Measurements from ENCODE around the gene MBD2.

The MBD2 gene

GRCh38 chr18:54150226-54150625 lies 74.2 kb downstream of the MBD2 start:
- DNase-seq (ENCODE audit: low read depth), result no peak

- DNase-seq (ENCODE audit: low read depth), result peak; percentile 95
Measured at GRCh38 chr18:54149078-54149697, 75.3 kb downstream of the MBD2 start.

- DNase-seq (ENCODE audit: low read depth), result no peak
Measured at GRCh38 chr18:54148678-54149077, 75.8 kb downstream of the MBD2 start.

GRCh38 chr18:54148151-54148550 lies 76.3 kb downstream of the MBD2 start:
- DNase-seq (ENCODE audit: low read depth), result no peak

- no peak for DNase-seq (ENCODE audit: low read depth)
Measured at GRCh38 chr18:54147439-54147838, 77.0 kb downstream of the MBD2 start.

GRCh38 chr18:54141041-54141608 lies 83.3 kb downstream of the MBD2 start:
- no peak for DNase-seq (ENCODE audit: low read depth)

GRCh38 chr18:54140641-54141040 lies 83.8 kb downstream of the MBD2 start:
- peak; percentile 68 for DNase-seq (ENCODE audit: low read depth)

GRCh38 chr18:54135216-54135615 lies 89.3 kb downstream of the MBD2 start:
- DNase-seq (ENCODE audit: low read depth), result no peak

- no peak for DNase-seq (ENCODE audit: low read depth)
Measured at GRCh38 chr18:54134053-54134452, 90.4 kb downstream of the MBD2 start.

GRCh38 chr18:54130631-54131030 lies 93.8 kb downstream of the MBD2 start:
- no peak for DNase-seq (ENCODE audit: low read depth)

GRCh38 chr18:54130177-54130576 lies 94.3 kb downstream of the MBD2 start:
- no peak for DNase-seq (ENCODE audit: low read depth)

- no peak for DNase-seq (ENCODE audit: low read depth)
Measured at GRCh38 chr18:54129448-54130067, 94.9 kb downstream of the MBD2 start.

GRCh38 chr18:54127759-54128378 lies 96.6 kb downstream of the MBD2 start:
- peak; percentile 60 for DNase-seq (ENCODE audit: low read depth)

- DNase-seq (ENCODE audit: low read depth), result no peak
Measured at GRCh38 chr18:54125429-54125828, 99.0 kb downstream of the MBD2 start.

- peak; percentile 26 for DNase-seq (ENCODE audit: low read depth)
Measured at GRCh38 chr18:54123720-54124440, 100.6 kb downstream of the MBD2 start.

GRCh38 chr18:54119524-54120019 lies 104.9 kb downstream of the MBD2 start:
- DNase-seq (ENCODE audit: low read depth), result peak; percentile 68

GRCh38 chr18:54117853-54118773 lies 106.4 kb downstream of the MBD2 start:
- no peak for DNase-seq (ENCODE audit: low read depth)

GRCh38 chr18:54116541-54117257 lies 107.8 kb downstream of the MBD2 start:
- DNase-seq (ENCODE audit: low read depth), result peak; percentile 23

- no peak for DNase-seq (ENCODE audit: low read depth)
Measured at GRCh38 chr18:54112356-54112755, 112.1 kb downstream of the MBD2 start.

- peak; percentile 26 for DNase-seq (ENCODE audit: low read depth)
Measured at GRCh38 chr18:54109131-54109683, 115.3 kb downstream of the MBD2 start.
